ENCODE data around the gene NDUFAF8. TPM values are rescaled to one million over a fixed set of nuclear protein-coding genes. Genes with fewer than 3 reads are reported as not detected.

Gene NDUFAF8
- total RNA-seq, 1 experiment from 2014 or later: 102 TPM

DNA sequence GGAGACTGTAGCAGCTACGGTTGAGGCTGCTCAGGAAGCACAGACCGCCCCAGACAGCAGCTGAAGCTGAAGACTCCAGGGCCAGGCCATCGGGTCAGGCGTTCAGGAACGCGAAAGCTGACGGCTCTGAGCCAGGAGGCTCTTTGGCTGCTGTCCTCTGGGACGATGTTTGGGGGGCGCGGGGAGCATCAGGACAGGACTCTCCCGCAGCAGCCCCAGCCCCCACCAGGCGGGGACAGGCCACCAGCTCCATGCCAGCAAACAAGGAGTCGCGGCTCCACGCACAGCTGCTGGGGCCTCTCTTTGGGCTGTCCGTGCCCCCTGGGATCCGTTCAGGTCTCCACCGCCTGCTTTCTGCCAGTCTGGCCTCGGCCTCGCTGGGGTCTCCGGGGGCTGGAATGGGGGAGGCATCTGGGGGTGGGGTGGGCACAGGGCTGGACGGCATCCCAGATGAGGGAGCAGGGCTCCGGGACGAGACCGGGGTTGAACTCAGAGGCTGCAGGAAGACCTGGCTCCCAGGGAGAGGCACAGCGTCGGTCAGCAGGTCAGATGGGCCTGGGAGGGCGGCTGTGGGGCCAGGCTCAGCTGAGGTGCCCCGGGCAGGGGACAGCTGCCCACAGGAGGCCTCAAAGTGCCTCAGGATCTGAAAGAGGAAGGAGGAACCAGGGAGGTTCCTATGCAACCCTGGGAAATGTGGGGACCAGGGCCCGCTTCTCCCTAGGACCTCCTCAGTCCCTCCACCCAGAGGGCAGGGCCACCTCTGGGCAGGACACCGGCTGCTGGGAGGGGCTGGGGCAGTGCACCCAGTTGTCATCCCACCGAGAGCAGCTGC is 10.1 kb upstream of the NDUFAF8 start:
- Histone ChIP-seq H3K4me3 (replicated peaks in 1 of 2; ENCODE audit: low read depth in 1 of 2, low read length in 2 of 2) (no peak overlapping the region), H3K27me3 (ENCODE audit: insufficient read depth, low read length) (no peaks in the 10 kb centered on the region), H2AFZ (ENCODE audit: low read depth, low read length, poor library complexity, severe bottlenecking) (no peak overlapping the region), H3K9me2 (ENCODE audit: insufficient read depth) (no peaks in the 10 kb centered on the region), H4K20me1 (ENCODE audit: insufficient read depth) (no peaks in the 10 kb centered on the region), H3K27ac (ENCODE audit: low read depth, low read length) (no peak overlapping the region), H3K9me3 (ENCODE audit: control insufficient read depth in 1 of 2, insufficient read depth in 1 of 2, low read depth in 1 of 2, low read length in 2 of 2) (0 out of 4 replicates have a peak, but pooled peaks cover 0 to 4% of the 10 kb centered on the region in 2 experiments), H3K9ac (ENCODE audit: low read length) (no peak overlapping the region), H3K79me2 (ENCODE audit: insufficient read depth, low read length) (no peaks in the 10 kb centered on the region), H3K4me2 (ENCODE audit: low read length) (no peak overlapping the region), H3K36me3 (ENCODE audit: control insufficient read depth in 1 of 2, insufficient read depth in 2 of 2, low read length in 2 of 2) (peaks cover 5 to 7% of the 10 kb centered on the region in 2 experiments; a peak in 1 of 4 replicates), H3K4me1 (ENCODE audit: control insufficient read depth in 1 of 2, insufficient read depth in 2 of 2, low read length in 2 of 2) (no peaks in the 10 kb centered on the region)
- TF ChIP-seq EZH2 (IDR thresholded peaks at IDR 0.05): no peak
- no peak for TF ChIP-seq ELF1 (IDR thresholded peaks at IDR 0.05; ENCODE audit: borderline replicate concordance, low read depth)
- no peak for TF ChIP-seq SRF (IDR thresholded peaks at IDR 0.05; ENCODE audit: low read depth)
- TF ChIP-seq CEBPB (IDR thresholded peaks at IDR 0.05; ENCODE audit: low read depth): no peak
- TF ChIP-seq ATF3 (IDR thresholded peaks at IDR 0.05): no peak
- TF ChIP-seq RAD21 (IDR thresholded peaks at IDR 0.05; ENCODE audit: low read depth): no peak
- no peak for TF ChIP-seq ZBTB33 (IDR thresholded peaks at IDR 0.05; ENCODE audit: extremely low read depth, insufficient replicate concordance, low read length)
- no peak for TF ChIP-seq JUND (IDR thresholded peaks at IDR 0.05)
- no peak for TF ChIP-seq EZH2phosphoT487 (IDR thresholded peaks at IDR 0.05; ENCODE audit: borderline replicate concordance)
- TF ChIP-seq ZFX (IDR thresholded peaks at IDR 0.05): no peak
- TF ChIP-seq POLR2A (IDR thresholded peaks at IDR 0.05; ENCODE audit: borderline replicate concordance, extremely low read depth, insufficient read depth, insufficient read length): no peak
- RAD21 ChIA-PET (ENCODE audit: low non-redundant PET in 1 of 2, low total read pairs in 2 of 2, uncharacterized antibody in 2 of 2, unreplicated experiment in 2 of 2): interaction anchor here in 1 of 2 experiments (0.7 kb wide), 1 partner anchor 247 kb away, joined by 3 read pairs; no protein-coding TSS in a partner anchor
- no TSS peak for BruUV-seq (replicated peaks)
- intact Hi-C loops (cut with micrococcal nuclease): loop anchor here (10.0 kb wide), 1 partner anchor 244 kb away; no protein-coding TSS in a partner anchor
- DNase-seq (ENCODE audit: low read depth, low spot score): no peak
- CTCF ChIA-PET: no interaction called here
- POLR2A ChIA-PET: no interaction called here
- no peak for ATAC-seq

Data from HCT116 (cell line).